H1 (cell line): Measurements from ENCODE around the gene MLNR. TPM values are rescaled to one million over a fixed set of nuclear protein-coding genes. Genes with fewer than 3 reads are reported as not detected.

ENCODE experiments used
- CTCF ChIA-PET: fragments of 300-600 bp; sonication (Branson Sonifier 250); formaldehyde crosslinking; loops from one replicate; lab custom pipeline; 2021; ENCODE audit not compliant: partially characterized antibody; lab: Charles Lee
- POLR2A ChIA-PET: fragments of 300-600 bp; sonication (Branson Sonifier 250); formaldehyde crosslinking; loops from one replicate; lab custom pipeline; 2021; ENCODE audit warnings: inconsistent platforms; ENCODE audit not compliant: partially characterized antibody; lab: Charles Lee
- DNase-seq, 2 experiments: peaks; one replicate each; pipeline versions ENCODE4 v3.0.0 to v3.0.0-alpha.2; 2010 to 2022; ENCODE audit warnings: low spot score in 2 of 2, low read depth in 1 of 2, mixed read lengths in 1 of 2
- FAIRE-seq: peaks from 2 replicates; lab custom pipeline; 2011; peaks lifted over from hg19 to GRCh38; lab: Jason Lieb, UNC
- H2AFZ ChIP-seq: 2 replicates; pipeline ENCODE4 v1.8.1; 2012; ENCODE audit warnings: low read length, inconsistent platforms
- H2AK5ac ChIP-seq: 2 replicates; pipeline ENCODE4 v1.6.1; 2013; ENCODE audit warnings: low read depth, low read length
- H2BK120ac ChIP-seq: replicated peaks from 2 replicates; pipeline ENCODE3; 2013; ENCODE audit warnings: low read depth, low read length, inconsistent platforms
- H2BK12ac ChIP-seq: 2 replicates; pipeline ENCODE4 v1.6.1; 2013; ENCODE audit warnings: low read depth, low read length
- H2BK15ac ChIP-seq: 2 replicates; pipeline ENCODE4 v1.6.1; 2013; ENCODE audit warnings: low read length
- H2BK20ac ChIP-seq: 2 replicates; pipeline ENCODE4 v1.6.1; 2013; ENCODE audit warnings: low read length
- H2BK5ac ChIP-seq: 2 replicates; pipeline ENCODE4 v1.6.1; 2013; ENCODE audit warnings: low read depth, low read length
- H3K14ac ChIP-seq: 2 replicates; pipeline ENCODE4 v1.6.1; 2013; ENCODE audit warnings: inconsistent platforms; ENCODE audit not compliant: insufficient read length
- H3K18ac ChIP-seq: 2 replicates; pipeline ENCODE4 v1.6.1; 2013; ENCODE audit warnings: low read length; ENCODE audit errors: extremely low read depth
- H3K23ac ChIP-seq: 2 replicates; pipeline ENCODE4 v1.6.1; 2013; ENCODE audit warnings: inconsistent platforms; ENCODE audit not compliant: insufficient read length
- H3K23me2 ChIP-seq: 2 replicates; pipeline ENCODE4 v1.6.1; 2013; ENCODE audit warnings: low read depth, low read length
- H3K27ac ChIP-seq: 2 replicates; pipeline ENCODE4 v1.6.1; 2011; ENCODE audit warnings: low read depth, low read length, inconsistent platforms
- H3K27me3 ChIP-seq, 4 experiments: replicated peaks in 1 of 4; 1 replicate in 1 of 4; 2 replicates in 3 of 4; pipeline versions ENCODE4 v1.6.1 to v1.8.1; 2011 to 2013; ENCODE audit warnings: low read length in 3 of 4, mild to moderate bottlenecking in 3 of 4, inconsistent platforms in 2 of 4, mixed read lengths in 2 of 4, moderate library complexity in 1 of 4; ENCODE audit not compliant: control insufficient read depth in 3 of 4, insufficient read depth in 3 of 4; ENCODE audit errors: extremely low read depth in 1 of 4
- H3K36me3 ChIP-seq, 4 experiments: 2 replicates each; pipeline versions ENCODE4 v1.6.1 to v1.8.1; 2011 to 2013; ENCODE audit warnings: mild to moderate bottlenecking in 4 of 4, low read length in 3 of 4, moderate library complexity in 2 of 4, control low read depth in 1 of 4, inconsistent platforms in 1 of 4; ENCODE audit not compliant: insufficient read depth in 4 of 4, control insufficient read depth in 2 of 4
- H3K4ac ChIP-seq: replicated peaks from 2 replicates; pipeline ENCODE3; 2013; ENCODE audit warnings: low read length, low read depth, mixed read lengths, inconsistent platforms; ENCODE audit not compliant: insufficient read length
- H3K4me1 ChIP-seq, 4 experiments: replicated peaks in 1 of 4; 1 replicate in 1 of 4; 2 replicates in 3 of 4; pipeline versions ENCODE4 v1.6.1 to v1.8.1; 2011 to 2013; ENCODE audit warnings: low read length in 3 of 4, inconsistent platforms in 2 of 4, mixed read lengths in 1 of 4; ENCODE audit not compliant: insufficient read depth in 4 of 4, control insufficient read depth in 3 of 4
- H3K4me2 ChIP-seq, 2 experiments: 2 replicates each; pipeline versions ENCODE4 v1.6.1 to v1.8.1; 2011 to 2013; ENCODE audit warnings: low read depth in 2 of 2, low read length in 2 of 2, control low read depth in 1 of 2, inconsistent platforms in 1 of 2, mild to moderate bottlenecking in 1 of 2; ENCODE audit not compliant: insufficient read depth in 1 of 2
- H3K4me3 ChIP-seq, 4 experiments: fragments of 200-600, 300-600 bp in 1 of 4; sonication (generic), shearing (Covaris generic), sonication (Bioruptor Twin) in 1 of 4; 2 replicates each; pipeline versions ENCODE4 v1.5.1 to v1.8.1; 2011 to 2016; ENCODE audit warnings: low read length in 4 of 4, low read depth in 3 of 4, control low read depth in 2 of 4, inconsistent platforms in 2 of 4, mild to moderate bottlenecking in 2 of 4, mixed read lengths in 1 of 4, moderate library complexity in 1 of 4; ENCODE audit not compliant: insufficient read depth in 2 of 4; ENCODE audit errors: extremely low read depth in 1 of 4
- H3K56ac ChIP-seq: replicated peaks from 2 replicates; pipeline ENCODE3; 2013; ENCODE audit warnings: low read depth, mild to moderate bottlenecking, mixed read lengths, low read length, inconsistent platforms; ENCODE audit not compliant: insufficient read length
- H3K79me1 ChIP-seq: 2 replicates; pipeline ENCODE4 v1.6.1; 2013; ENCODE audit warnings: low read depth, low read length, control low read depth
- H3K79me2 ChIP-seq, 2 experiments: 2 replicates each; pipeline versions ENCODE4 v1.6.1 to v1.8.1; 2012 to 2013; ENCODE audit warnings: low read length in 2 of 2, mild to moderate bottlenecking in 2 of 2, inconsistent platforms in 1 of 2; ENCODE audit not compliant: insufficient read depth in 2 of 2, control insufficient read depth in 1 of 2
- H3K9ac ChIP-seq, 4 experiments: replicated peaks in 1 of 4; 1 replicate in 1 of 4; 2 replicates in 3 of 4; pipeline versions ENCODE4 v1.6.1 to v1.8.1; 2011 to 2013; ENCODE audit warnings: low read depth in 3 of 4, low read length in 3 of 4, control low read depth in 2 of 4, mild to moderate bottlenecking in 2 of 4, moderate library complexity in 2 of 4, inconsistent platforms in 1 of 4; ENCODE audit errors: extremely low read depth in 1 of 4
- H3K9me3 ChIP-seq, 2 experiments: 2 replicates each; pipeline versions ENCODE4 v1.6.1 to v1.8.1; 2012 to 2013; ENCODE audit warnings: mild to moderate bottlenecking in 2 of 2, moderate library complexity in 2 of 2, control low read depth in 1 of 2, inconsistent platforms in 1 of 2, low read depth in 1 of 2, low read length in 1 of 2, mixed read lengths in 1 of 2; ENCODE audit not compliant: insufficient read depth in 2 of 2
- H4K20me1 ChIP-seq, 2 experiments: replicated peaks in 1 of 2; 2 replicates each; pipeline versions ENCODE3 to v1.8.1; 2011 to 2013; ENCODE audit warnings: inconsistent platforms in 2 of 2, low read length in 2 of 2, mild to moderate bottlenecking in 1 of 2; ENCODE audit not compliant: insufficient read depth in 2 of 2, control insufficient read depth in 1 of 2
- H4K5ac ChIP-seq: 2 replicates; pipeline ENCODE4 v1.6.1; 2013; ENCODE audit warnings: low read length, low read depth, mixed read lengths, inconsistent platforms; ENCODE audit not compliant: insufficient read length
- H4K8ac ChIP-seq: 2 replicates; pipeline ENCODE4 v1.8.0; 2013; ENCODE audit warnings: mild to moderate bottlenecking, moderate library complexity, low read length, inconsistent platforms; ENCODE audit not compliant: insufficient read depth; ENCODE audit errors: extremely low read depth
- H4K91ac ChIP-seq: replicated peaks from 2 replicates; pipeline ENCODE3; 2013; ENCODE audit warnings: low read length, mixed read lengths, inconsistent platforms; ENCODE audit not compliant: insufficient read length
- EZH2 ChIP-seq: fragments of 200-600 bp; sonication (generic); IDR thresholded peaks from 2 replicates; pipeline ENCODE4 v1.7.1; 2012; ENCODE audit warnings: low read depth, mild to moderate bottlenecking, moderate library complexity, low read length, inconsistent platforms; ENCODE audit not compliant: severe bottlenecking
- MAFK ChIP-seq: IDR thresholded peaks from 2 replicates; pipeline ENCODE4 v1.6.1; 2012; ENCODE audit warnings: low read depth, mild to moderate bottlenecking, improper control_type of control experiment, low read length
- NRF1 ChIP-seq: IDR thresholded peaks from 2 replicates; pipeline ENCODE4 v1.6.1; 2011; ENCODE audit warnings: mild to moderate bottlenecking, low read depth, low read length, improper control_type of control experiment
- SIX5 ChIP-seq: IDR thresholded peaks from 2 replicates; pipeline ENCODE4 v1.6.1; 2011; ENCODE audit warnings: mild to moderate bottlenecking, low read depth, low read length
- SRF ChIP-seq: IDR thresholded peaks from 2 replicates; pipeline ENCODE4 v1.6.1; 2011; ENCODE audit warnings: mild to moderate bottlenecking, low read depth, low read length, moderate library complexity
- SUZ12 ChIP-seq: fragments of 200-600 bp; sonication (generic); IDR thresholded peaks from 2 replicates; pipeline ENCODE4 v1.6.1; 2012; ENCODE audit warnings: mild to moderate bottlenecking, inconsistent platforms, low read length, moderate library complexity, mixed read lengths
- YY1 ChIP-seq: IDR thresholded peaks from 2 replicates; pipeline ENCODE4 v1.6.1; 2011; ENCODE audit warnings: low read depth, mild to moderate bottlenecking, low read length
- WGBS, 2 experiments: shearing (Covaris generic) in 1 of 2; methylation state at CpG; one replicate each; pipeline versions ENCODE4 v1.1.6 to v1.1.7; 2013 to 2015; ENCODE audit warnings: low lambda C conversion rate in 2 of 2, mixed read lengths in 2 of 2, inconsistent platforms in 1 of 2, low coverage in 1 of 2, missing lambda C conversion rate in 1 of 2; ENCODE audit not compliant: insufficient replicate concordance in 2 of 2, insufficient coverage in 1 of 2, insufficient read length in 1 of 2; ENCODE audit errors: extremely low coverage in 1 of 2, missing lambda C conversion rate in 1 of 2; 5-methylcytosine and 5-hydroxymethylcytosine counted together
- polyA plus RNA-seq, 7 experiments: library from polyadenylated mRNA; depleted of rRNA in 3 of 7; stranded (reverse) in 5 of 7; unstranded in 2 of 7; fragments of >200 nt in 5 of 7; fragments of 200-250 nt in 2 of 7; gene quantifications; 1 replicate in 5 of 7; 2 replicates in 1 of 7; 4 replicates in 1 of 7; pipeline versions ENCODE4 v1.2.1 to v1.2.3, GENCODE V29; 2011 to 2013; ENCODE audit warnings: missing spikeins in 2 of 7, mixed read lengths in 2 of 7
- total RNA-seq: library from RNA; stranded (reverse); fragmentation: NEBNext Ultra II Directional; extraction: Animal tissue kit (Norgen Biotek cat#: 25700); gene quantifications from 2 replicates; pipeline ENCODE4 v1.2.1, GENCODE V29; 2021

The MLNR gene
- total and polyA plus RNA-seq, 2 of the 8 experiments (the other 6 are each of a cell fraction or from before 2014, with no cell fraction given): 0.24 to 0.29 TPM

- Histone ChIP-seq H3K36me3 (peaks cover 0 to 8% (median 0%) of the 10 kb centered on the region in 4 experiments; a peak in 2 of 8 replicates), H3K79me2 (no peaks in the 10 kb centered on the region), H3K23ac (no peak overlapping the region), H2BK120ac (no peak overlapping the region), H2AK5ac (no peak overlapping the region), H4K91ac (no peak overlapping the region), H3K14ac (no peak overlapping the region), H3K4me1 (no peaks in the 10 kb centered on the region), H3K23me2 (no peaks in the 10 kb centered on the region), H3K79me1 (no peaks in the 10 kb centered on the region), H3K9me3 (no peaks in the 10 kb centered on the region), H2BK20ac (no peak overlapping the region), H2BK15ac (no peak overlapping the region), H4K5ac (no peak overlapping the region), H3K27ac (no peak overlapping the region), H3K4me2 (no peak overlapping the region), H3K18ac (no peak overlapping the region), H2BK5ac (no peak overlapping the region), H3K4me3 (no peak overlapping the region), H3K4ac (no peak overlapping the region), H4K20me1 (no peaks in the 10 kb centered on the region), H2AFZ (no peak overlapping the region), H2BK12ac (no peak overlapping the region), H3K9ac (no peak overlapping the region), H4K8ac (no peak overlapping the region), H3K56ac (no peak overlapping the region), H3K27me3 (no peaks in the 10 kb centered on the region)
- POLR2A ChIA-PET: interaction anchor here (0.6 kb wide), 1 partner anchor 143 kb away, joined by 3 read pairs; no protein-coding TSS in a partner anchor
- CTCF ChIA-PET: interaction anchor here (1.2 to 1.8 kb wide), 2 partner anchors 10 to 18 kb away, joined by 4 to 6 read pairs; partner anchors contain the start of gene CDADC1
- WGBS, 2 experiments: 93 to 100% methylated on average over 1 to 3 of the region's 3 CpGs
- FAIRE-seq: no peak
- TF ChIP-seq EZH2 (no peak), YY1 (no peak), SIX5 (no peak), SUZ12 (no peak), SRF (no peak), NRF1 (no peak), MAFK (no peak)
- DNase-seq: no peak
Observed at GRCh38 chr13:49258089-49258796, 38.1 kb downstream of the MLNR start.
